Inflammatory macrophage treated with lipopolysaccharide for 1 hour (primary cell): ENCODE results near the gene MAVS.
A peak's percentile ranks its signal among the peaks of the same experiment; 100 is the strongest.

ENCODE experiments used
- DNase-seq, 2 donors: peaks; one replicate each; pipeline ENCODE4 v3.0.0-alpha.2; 2020 to 2022

Gene MAVS

DNA sequence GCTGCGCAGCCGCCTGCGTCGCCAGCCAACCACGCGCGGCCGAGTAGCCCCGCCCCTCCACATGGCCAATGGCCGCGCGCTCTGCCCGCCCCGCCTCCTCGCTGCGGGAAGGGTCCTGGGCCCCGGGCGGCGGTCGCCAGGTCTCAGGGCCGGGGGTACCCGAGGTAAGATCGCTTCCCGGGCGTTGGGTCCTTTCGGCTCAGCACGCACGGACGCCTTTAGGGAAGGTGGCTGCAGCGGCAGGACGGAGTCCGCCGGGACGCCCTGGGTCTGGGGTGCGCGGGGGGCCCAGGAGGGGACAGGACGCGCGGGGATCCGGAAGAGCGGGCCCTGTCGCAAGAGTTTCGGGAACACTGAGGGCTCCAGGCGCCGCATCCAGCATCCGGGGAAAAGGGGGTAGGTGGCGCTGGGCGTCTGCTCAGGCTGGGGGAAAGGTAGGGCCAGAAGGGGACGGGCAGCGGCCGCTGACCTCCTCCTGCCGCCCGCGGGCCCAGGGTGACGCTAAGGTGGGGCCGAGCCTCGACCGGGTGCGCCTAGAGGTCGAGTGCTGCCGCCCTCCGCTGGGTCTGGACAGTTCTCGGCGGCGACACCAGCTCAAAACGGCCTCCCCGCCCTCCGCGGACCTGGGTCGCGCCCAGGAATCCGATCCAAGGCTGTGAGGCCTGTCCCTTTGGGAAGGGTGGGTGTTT lies at the start of gene MAVS:
Gene MAVS (plus strand): TSS at position 95 of the 689 bp plus-strand sequence. CDS start 7,791 bp downstream, outside the sequence.
- DNase-seq, result peak; percentile 73 to 88

GRCh38 chr20:3797226-3797545 lies 49.4 kb upstream of the MAVS start:
- DNase-seq, result no peak

- DNase-seq, result no peak
Observed at GRCh38 chr20:3797592-3798372, 48.9 kb upstream of the MAVS start.

GRCh38 chr20:3798373-3798768 lies 48.3 kb upstream of the MAVS start:
- no peak for DNase-seq

DNA sequence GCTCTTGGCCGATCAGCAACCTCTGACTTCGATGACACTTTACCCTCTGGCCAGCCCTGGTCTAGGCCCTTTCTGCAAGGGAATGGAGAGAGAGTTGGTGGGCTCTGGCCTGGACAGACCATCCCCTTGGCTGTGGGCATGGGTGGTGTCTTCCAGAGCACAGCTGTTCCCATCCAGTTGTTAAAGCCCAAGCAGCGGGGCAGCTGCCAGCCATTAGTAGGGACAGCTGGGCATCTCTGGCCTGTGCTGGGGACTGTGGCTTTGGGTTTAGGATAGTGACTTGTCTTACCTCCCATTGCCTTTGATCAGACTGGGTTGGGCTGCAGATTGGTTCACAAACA lies 47.8 kb upstream of the MAVS start:
- DNase-seq, result no peak

- DNase-seq, result no peak
Observed at GRCh38 chr20:3800256-3800877, 46.3 kb upstream of the MAVS start.

- DNase-seq, result no peak
Observed at GRCh38 chr20:3800878-3801260, 45.8 kb upstream of the MAVS start.

DNA sequence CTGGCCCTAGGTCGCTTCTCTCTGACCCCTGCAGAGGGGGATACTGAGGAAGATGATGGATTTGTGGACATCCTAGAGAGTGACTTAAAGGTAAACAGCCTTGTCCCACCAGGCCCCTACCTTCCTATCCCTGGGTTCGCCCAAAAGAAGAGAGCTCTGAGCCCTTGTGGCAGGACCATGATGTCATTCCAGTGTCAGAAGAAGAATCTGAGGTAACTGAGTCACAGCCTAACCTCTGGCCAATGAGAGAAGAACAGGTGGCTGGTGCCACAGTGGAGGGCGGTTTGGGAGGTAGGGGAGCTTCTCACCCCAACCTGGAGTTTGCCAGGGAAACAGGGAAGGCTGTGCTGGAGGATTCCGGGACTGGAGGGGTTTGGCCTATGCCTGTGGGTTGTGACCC lies 45.3 kb upstream of the MAVS start:
- DNase-seq, result no peak

DNA sequence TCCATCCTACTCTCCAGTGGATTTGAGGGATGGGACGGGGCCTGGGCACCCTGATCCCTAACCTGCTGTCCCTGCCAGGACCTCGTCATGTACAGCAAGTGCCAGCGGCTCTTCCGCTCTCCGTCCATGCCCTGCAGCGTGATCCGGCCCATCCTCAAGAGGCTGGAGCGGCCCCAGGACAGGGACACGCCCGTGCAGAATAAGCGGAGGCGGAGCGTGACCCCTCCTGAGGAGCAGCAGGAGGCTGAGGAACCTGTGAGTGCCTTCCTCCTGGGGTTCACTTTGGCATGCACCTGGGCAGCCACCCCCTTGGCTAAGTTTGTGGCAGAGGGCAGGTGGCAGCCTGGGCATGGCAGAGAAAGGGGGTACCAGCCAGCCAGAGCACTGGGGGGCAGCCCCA lies 44.8 kb upstream of the MAVS start:
- no peak for DNase-seq

DNA sequence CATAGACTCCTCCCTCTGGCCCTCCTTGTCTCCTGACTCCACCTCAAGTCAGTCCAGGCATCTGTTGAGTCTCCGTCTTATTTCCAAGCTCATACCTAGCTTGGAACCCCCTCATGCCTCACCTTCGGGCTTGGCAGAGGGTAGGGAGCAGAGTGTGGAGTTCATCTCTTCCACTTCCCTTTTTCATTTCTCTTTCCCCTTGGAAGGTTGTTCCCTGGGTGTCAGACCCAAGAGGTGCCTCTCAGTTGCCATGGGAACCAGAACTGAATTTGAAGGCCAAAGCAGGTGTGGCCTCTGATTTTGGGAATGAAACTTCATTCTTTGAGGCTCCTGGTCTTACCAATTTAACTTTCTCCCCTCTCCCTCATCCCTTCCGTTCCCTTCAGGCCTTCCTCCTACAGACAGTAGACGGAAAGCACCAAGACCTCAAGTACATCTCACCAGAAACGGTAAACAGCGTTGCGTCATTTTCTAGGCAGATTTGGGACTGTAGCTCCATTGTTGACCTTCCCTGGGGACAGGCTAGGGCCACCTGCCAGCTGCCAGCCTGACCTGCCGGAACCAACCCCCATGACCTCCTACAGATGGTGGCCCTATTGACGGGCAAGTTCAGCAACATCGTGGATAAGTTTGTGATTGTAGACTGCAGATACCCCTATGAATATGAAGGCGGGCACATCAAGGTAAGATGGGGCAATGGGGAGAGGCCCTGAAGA lies 44.0 kb upstream of the MAVS start:
- no peak for DNase-seq

- DNase-seq, result no peak
Observed at GRCh38 chr20:3803289-3803688, 43.3 kb upstream of the MAVS start.

DNA sequence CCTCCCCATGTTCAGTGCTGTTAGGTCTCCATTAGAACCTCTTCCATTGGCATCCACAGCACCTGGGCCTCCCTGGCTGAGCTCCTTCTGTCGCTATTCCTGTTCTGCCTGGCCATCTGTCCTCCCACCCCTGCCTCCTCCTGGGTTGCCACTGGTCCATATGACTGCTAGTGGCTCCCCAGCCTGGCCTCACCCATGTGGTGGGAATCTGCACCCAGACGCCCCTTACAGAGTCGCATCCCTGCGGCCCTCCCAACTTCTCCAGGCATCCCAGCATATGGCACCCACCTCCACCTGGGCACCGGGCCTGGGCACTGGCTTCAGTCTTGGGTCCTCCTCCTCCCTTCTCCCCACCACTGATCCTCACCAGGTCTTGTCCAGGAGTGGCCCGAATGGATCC lies 42.8 kb upstream of the MAVS start:
- DNase-seq, result no peak

GRCh38 chr20:3804254-3804751 lies 42.3 kb upstream of the MAVS start:
- no peak for DNase-seq

DNA sequence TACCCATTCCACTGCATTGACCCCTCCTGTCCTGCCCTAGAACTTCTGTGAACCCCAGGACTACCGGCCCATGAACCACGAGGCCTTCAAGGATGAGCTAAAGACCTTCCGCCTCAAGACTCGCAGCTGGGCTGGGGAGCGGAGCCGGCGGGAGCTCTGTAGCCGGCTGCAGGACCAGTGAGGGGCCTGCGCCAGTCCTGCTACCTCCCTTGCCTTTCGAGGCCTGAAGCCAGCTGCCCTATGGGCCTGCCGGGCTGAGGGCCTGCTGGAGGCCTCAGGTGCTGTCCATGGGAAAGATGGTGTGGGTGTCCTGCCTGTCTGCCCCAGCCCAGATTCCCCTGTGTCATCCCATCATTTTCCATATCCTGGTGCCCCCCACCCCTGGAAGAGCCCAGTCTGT lies 41.9 kb upstream of the MAVS start:
- no peak for DNase-seq

GRCh38 chr20:3808544-3808943 lies 38.1 kb upstream of the MAVS start:
- DNase-seq, result no peak

GRCh38 chr20:3811467-3812258 lies 35.0 kb upstream of the MAVS start:
- peak; percentile 89 to 91 for DNase-seq

- no peak for DNase-seq
Observed at GRCh38 chr20:3812259-3812681, 34.4 kb upstream of the MAVS start.

DNA sequence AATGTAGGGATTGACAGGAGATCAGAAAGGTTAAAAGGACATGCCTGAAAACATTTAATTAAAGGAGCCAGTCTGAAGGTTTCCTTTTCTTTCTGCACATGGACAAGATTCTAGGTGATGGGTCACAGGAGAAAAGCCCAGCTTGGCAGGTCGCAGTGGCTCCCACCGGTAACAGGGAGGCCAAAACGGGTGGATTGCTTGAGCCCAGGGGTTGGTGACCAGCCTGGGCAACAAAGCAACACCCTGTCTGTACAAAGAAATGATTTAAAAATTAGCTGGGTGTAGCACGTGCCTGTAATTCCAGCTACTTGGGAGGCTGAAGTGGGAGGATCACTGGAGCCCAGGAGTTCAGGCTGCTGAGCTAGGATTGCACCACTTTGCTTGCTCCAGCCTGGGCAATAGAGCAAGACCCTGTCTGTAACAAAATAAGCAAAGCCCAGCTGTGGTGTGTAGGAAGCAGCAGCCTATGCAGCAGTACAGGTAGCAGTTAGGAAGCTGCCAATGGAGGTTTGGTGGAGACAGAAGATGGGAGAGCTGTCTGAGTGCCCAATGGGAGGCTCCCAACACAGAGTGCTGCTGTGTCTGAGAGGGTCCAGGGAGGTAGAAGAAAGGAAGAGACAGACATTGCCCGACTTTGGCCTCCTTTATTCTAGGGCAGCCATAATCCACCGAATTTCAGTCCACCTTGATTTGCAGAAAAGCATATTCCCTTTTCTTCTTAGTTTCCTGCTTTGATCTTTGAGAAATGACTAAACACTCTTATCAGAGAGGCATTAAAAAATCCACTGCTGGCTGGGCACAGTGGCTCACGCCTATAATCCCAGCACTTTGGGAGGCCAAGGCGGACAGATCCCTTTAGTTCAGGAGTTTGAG lies 33.4 kb upstream of the MAVS start:
- no peak for DNase-seq

DNA sequence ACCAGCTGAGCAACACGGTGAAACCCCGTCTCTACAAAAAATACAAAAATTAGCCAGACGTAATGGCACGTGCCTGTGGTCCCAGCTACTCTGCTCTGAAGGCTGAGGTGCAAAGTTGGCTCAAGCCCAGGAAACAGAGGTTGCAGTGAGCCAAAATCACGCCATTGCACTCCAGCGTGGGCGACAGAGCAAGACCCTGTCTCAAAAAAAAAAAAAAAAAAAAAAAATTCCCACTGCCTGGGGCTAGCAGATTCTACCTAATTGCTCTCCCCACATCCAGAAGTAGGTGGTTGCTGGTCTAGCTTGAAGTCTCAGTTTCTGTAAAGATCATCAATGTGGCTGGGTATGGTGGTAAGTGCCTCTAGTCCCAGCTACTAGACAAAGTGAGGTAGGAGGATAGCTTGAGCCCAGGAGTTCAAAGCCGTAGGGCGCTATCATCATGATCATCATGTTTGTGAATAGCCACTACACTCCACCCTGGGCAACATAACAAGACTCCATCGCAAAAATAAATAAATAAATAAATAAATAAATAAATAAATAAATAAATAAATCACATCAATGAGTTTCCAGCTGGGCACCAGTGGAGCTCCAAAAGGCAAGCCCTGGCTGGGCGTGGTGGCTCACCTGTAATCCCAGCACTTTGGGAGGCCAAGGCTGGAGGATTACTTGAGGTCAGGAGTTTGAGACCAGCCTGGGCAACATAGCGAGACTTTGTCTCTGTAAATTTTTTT lies 32.6 kb upstream of the MAVS start:
- DNase-seq, result no peak

GRCh38 chr20:3814928-3815495 lies 31.6 kb upstream of the MAVS start:
- DNase-seq, result no peak
